GM12874 (cell line): ENCODE data around the gene ARHGEF10L.

Source experiments
- CTCF ChIP-seq: IDR thresholded peaks from 2 replicates; pipeline ENCODE4 v1.5.1; 2011; ENCODE audit warnings: low read depth, mild to moderate bottlenecking, control low read depth, low read length, moderate library complexity; ENCODE audit not compliant: insufficient read depth

The ARHGEF10L gene

DNA sequence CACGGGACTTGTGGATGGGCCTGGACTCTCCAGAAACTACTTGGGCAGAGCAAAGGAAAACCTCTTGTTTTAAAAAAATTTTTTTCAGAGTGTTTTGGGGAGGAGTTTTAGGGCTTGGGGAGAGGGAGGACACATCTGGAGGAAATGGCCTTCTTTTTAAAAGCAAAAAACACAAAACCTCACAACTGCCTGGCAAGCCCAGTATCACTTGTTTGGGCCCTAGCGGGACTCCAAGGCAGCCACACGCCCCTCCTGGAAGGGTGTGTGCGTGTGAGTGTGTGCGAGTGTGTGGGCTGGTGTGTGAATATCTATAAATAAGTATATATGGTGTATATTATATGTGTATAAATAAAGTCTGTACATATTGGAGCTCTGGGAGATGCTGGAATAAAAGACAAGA is 158.0 kb downstream of the ARHGEF10L start:
- no peak for TF ChIP-seq CTCF

- TF ChIP-seq CTCF: no peak
Measured at GRCh38 chr1:17699581-17699980, 160.1 kb downstream of the ARHGEF10L start.

DNA sequence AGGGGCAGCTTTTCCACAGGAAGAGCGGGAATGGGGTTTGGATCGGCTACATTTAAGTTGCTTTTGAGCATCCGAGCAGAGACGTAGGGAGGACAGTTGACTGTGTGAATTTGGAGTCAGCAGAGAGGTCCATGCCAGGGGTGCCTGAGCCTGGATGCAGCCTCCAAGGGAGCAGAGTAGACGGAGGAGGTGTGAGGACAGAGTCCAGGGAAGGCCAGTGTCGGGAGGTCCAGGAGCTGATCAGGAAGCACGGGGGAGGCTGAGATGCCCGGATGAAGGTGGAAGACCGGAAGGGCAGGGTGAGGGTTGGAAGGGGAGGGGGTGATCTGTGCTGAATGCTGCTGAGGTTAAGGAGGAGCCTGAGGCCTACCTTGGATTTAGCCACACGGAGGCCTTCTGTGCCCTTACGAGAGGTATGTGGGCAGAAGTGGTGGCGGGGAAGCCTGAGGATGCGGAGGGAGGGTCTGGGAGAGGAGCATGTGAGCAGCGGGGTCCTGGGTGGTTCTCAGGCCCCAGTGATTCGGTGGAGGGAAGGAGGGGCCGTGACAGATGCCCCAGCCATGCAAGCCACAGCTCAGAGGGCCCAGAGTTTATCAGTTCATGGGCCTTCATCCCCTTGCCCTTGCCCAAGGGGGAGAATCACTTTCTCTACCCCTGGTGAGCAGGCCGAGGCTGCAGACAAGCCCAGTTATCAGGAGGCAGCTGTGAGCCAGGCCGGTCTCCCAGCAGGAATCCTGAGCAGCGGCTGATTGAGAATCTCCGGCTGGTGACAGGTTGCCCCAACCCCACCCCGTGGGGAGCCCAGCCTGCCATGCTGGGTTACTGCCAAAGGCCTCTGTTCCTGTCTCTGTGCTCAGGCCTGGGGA is 161.7 kb downstream of the ARHGEF10L start:
- no peak for TF ChIP-seq CTCF

GRCh38 chr1:17704176-17704575 is 164.7 kb downstream of the ARHGEF10L start:
- TF ChIP-seq CTCF: no peak

DNA sequence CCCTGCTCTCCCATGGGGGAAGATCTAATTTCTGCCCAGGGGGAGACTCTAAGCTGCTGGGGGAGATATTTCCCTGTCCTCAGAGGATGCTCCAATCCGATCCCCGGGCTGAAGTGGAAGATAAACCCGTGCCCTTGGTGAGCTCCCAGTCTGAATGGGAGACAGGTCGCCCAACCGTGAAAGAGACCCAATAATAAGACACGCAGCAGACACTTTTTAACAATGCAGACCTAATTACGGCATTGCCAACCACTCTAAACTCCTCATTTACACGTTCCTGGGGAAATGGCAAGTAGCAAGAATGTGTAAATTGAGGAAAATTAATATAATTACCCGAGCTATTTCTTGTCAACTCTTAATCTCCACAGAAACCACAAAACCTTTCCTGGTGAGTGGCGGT is 166.9 kb downstream of the ARHGEF10L start:
- TF ChIP-seq CTCF: no peak

GRCh38 chr1:17709981-17710380 is 170.5 kb downstream of the ARHGEF10L start:
- TF ChIP-seq CTCF: no peak

GRCh38 chr1:17710889-17711576 is 171.5 kb downstream of the ARHGEF10L start:
- TF ChIP-seq CTCF: no peak
